ENCODE results near the gene TMC7.

The TMC7 gene

GRCh38 chr16:19085679-19086200, 102.0 kb downstream of the TMC7 start:
- in situ Hi-C loops (cut with HindIII; ENCODE audit: low sequenced_read_pairs), result no loop called here

GRCh38 chr16:19086322-19087199, 102.8 kb downstream of the TMC7 start:
- in situ Hi-C loops (cut with HindIII; ENCODE audit: low sequenced_read_pairs), result no loop called here

- in situ Hi-C loops (cut with HindIII; ENCODE audit: low sequenced_read_pairs), result no loop called here
Measured at GRCh38 chr16:19088341-19088916, 104.7 kb downstream of the TMC7 start.

- in situ Hi-C loops (cut with HindIII; ENCODE audit: low sequenced_read_pairs), result no loop called here
Measured at GRCh38 chr16:19089410-19089955, 105.7 kb downstream of the TMC7 start.

GRCh38 chr16:19090916-19091315, 107.2 kb downstream of the TMC7 start:
- in situ Hi-C loops (cut with HindIII; ENCODE audit: low sequenced_read_pairs), result no loop called here

GRCh38 chr16:19092653-19093410, 109.1 kb downstream of the TMC7 start:
- in situ Hi-C loops (cut with HindIII; ENCODE audit: low sequenced_read_pairs), result no loop called here

- in situ Hi-C loops (cut with HindIII; ENCODE audit: low sequenced_read_pairs), result no loop called here
Measured at GRCh38 chr16:19093631-19094541, 110.2 kb downstream of the TMC7 start.

GRCh38 chr16:19094542-19095365, 111.0 kb downstream of the TMC7 start:
- in situ Hi-C loops (cut with HindIII; ENCODE audit: low sequenced_read_pairs), result no loop called here

GRCh38 chr16:19095654-19096053, 111.9 kb downstream of the TMC7 start:
- in situ Hi-C loops (cut with HindIII; ENCODE audit: low sequenced_read_pairs), result no loop called here

- in situ Hi-C loops (cut with HindIII; ENCODE audit: low sequenced_read_pairs), result no loop called here
Measured at GRCh38 chr16:19098173-19098572, 114.4 kb downstream of the TMC7 start.

- in situ Hi-C loops (cut with HindIII; ENCODE audit: low sequenced_read_pairs), result no loop called here
Measured at GRCh38 chr16:19102187-19102872, 118.6 kb downstream of the TMC7 start.

- in situ Hi-C loops (cut with HindIII; ENCODE audit: low sequenced_read_pairs), result no loop called here
Measured at GRCh38 chr16:19104607-19105006, 120.9 kb downstream of the TMC7 start.

GRCh38 chr16:19105131-19105530, 121.4 kb downstream of the TMC7 start:
- in situ Hi-C loops (cut with HindIII; ENCODE audit: low sequenced_read_pairs), result no loop called here

- in situ Hi-C loops (cut with HindIII; ENCODE audit: low sequenced_read_pairs), result no loop called here
Measured at GRCh38 chr16:19105891-19106624, 122.3 kb downstream of the TMC7 start.

GRCh38 chr16:19106625-19107020, 122.9 kb downstream of the TMC7 start:
- in situ Hi-C loops (cut with HindIII; ENCODE audit: low sequenced_read_pairs), result no loop called here

- in situ Hi-C loops (cut with HindIII; ENCODE audit: low sequenced_read_pairs), result no loop called here
Measured at GRCh38 chr16:19108409-19109287, 124.9 kb downstream of the TMC7 start.

- in situ Hi-C loops (cut with HindIII; ENCODE audit: low sequenced_read_pairs), result no loop called here
Measured at GRCh38 chr16:19109288-19109664, 125.5 kb downstream of the TMC7 start.
